IMR-90 (cell line): Measurements from ENCODE around the gene PRKCA. TPM values are rescaled to one million over a fixed set of nuclear protein-coding genes. Genes with fewer than 3 reads are reported as not detected.

Experiments
- ATAC-seq: fragments of 200-7000 bp; cut with Tn5 transposase; 2 replicates; pipeline ENCODE4 v1.9.1; 2020; ENCODE audit warnings: low read depth, mild to moderate bottlenecking, moderate library complexity
- BruUV-seq: library from RNA; stranded (reverse); fragments of 400-500 nt; replicated peaks from 2 replicates; lab custom pipeline; 2021; lab: Mats Ljungman, UMichigan
- CTCF ChIA-PET: fragments of 300-600 bp; formaldehyde crosslinking; extraction: SDS; loops from one replicate; lab custom pipeline; 2021; ENCODE audit warnings: antibody characterized with exemption; lab: Yijun Ruan, JAX
- POLR2A ChIA-PET: fragments of 300-600 bp; sonication (Branson Sonifier 250); formaldehyde crosslinking; loops from one replicate; lab custom pipeline; 2022; ENCODE audit warnings: antibody characterized with exemption; ENCODE audit not compliant: unreplicated experiment; lab: Charles Lee
- DNase-seq: peaks from one replicate; pipeline ENCODE4 v3.0.0; 2013
- H2AFZ ChIP-seq: replicated peaks from 2 replicates; pipeline ENCODE3; 2013; ENCODE audit warnings: low read length, mild to moderate bottlenecking; ENCODE audit not compliant: poor library complexity
- H2AK5ac ChIP-seq: 2 replicates; pipeline ENCODE4 v1.6.1; 2013; ENCODE audit warnings: low read depth, low read length, inconsistent platforms
- H2AK9ac ChIP-seq: replicated peaks from 2 replicates; pipeline ENCODE3; 2013; ENCODE audit warnings: mild to moderate bottlenecking, low read depth, low read length, moderate library complexity; ENCODE audit not compliant: poor library complexity
- H2BK120ac ChIP-seq: 2 replicates; pipeline ENCODE4 v1.6.1; 2013; ENCODE audit warnings: low read depth, low read length, inconsistent platforms
- H2BK15ac ChIP-seq: 3 replicates; pipeline ENCODE4 v1.6.1; 2013; ENCODE audit warnings: low read depth, low read length, inconsistent platforms
- H2BK20ac ChIP-seq: 2 replicates; pipeline ENCODE4 v1.6.1; 2013; ENCODE audit warnings: low read depth, mild to moderate bottlenecking, inconsistent platforms, low read length, moderate library complexity
- H2BK5ac ChIP-seq: 2 replicates; pipeline ENCODE4 v1.6.1; 2013; ENCODE audit warnings: mild to moderate bottlenecking, low read depth, low read length, inconsistent platforms; ENCODE audit not compliant: poor library complexity, severe bottlenecking
- H3K14ac ChIP-seq: replicated peaks from 2 replicates; pipeline ENCODE4 v1.6.1; 2013; ENCODE audit warnings: low read depth, low read length, inconsistent platforms
- H3K18ac ChIP-seq: 2 replicates; pipeline ENCODE4 v1.6.1; 2013; ENCODE audit warnings: low read depth, low read length, control low read depth
- H3K23ac ChIP-seq: 2 replicates; pipeline ENCODE4 v1.6.1; 2013; ENCODE audit warnings: low read depth, low read length, inconsistent platforms
- H3K27ac ChIP-seq: 2 replicates; pipeline ENCODE4 v1.5.1; 2013; ENCODE audit warnings: mild to moderate bottlenecking, control low read depth, low read length; ENCODE audit not compliant: insufficient read depth
- H3K27me3 ChIP-seq: 2 replicates; pipeline ENCODE4 v1.6.1; 2013; ENCODE audit warnings: low read length; ENCODE audit not compliant: control insufficient read depth, insufficient read depth
- H3K36me3 ChIP-seq: 2 replicates; pipeline ENCODE4 v1.6.1; 2013; ENCODE audit warnings: low read length, mixed read lengths; ENCODE audit not compliant: control insufficient read depth, insufficient read depth
- H3K4ac ChIP-seq: 2 replicates; pipeline ENCODE4 v1.6.1; 2013; ENCODE audit warnings: low read depth, low read length, inconsistent platforms
- H3K4me1 ChIP-seq: 2 replicates; pipeline ENCODE4 v1.6.1; 2013; ENCODE audit warnings: low read length, mixed read lengths; ENCODE audit not compliant: control insufficient read depth, insufficient read depth
- H3K4me2 ChIP-seq: 2 replicates; pipeline ENCODE4 v1.6.1; 2013; ENCODE audit warnings: low read depth, mild to moderate bottlenecking, control low read depth, low read length, moderate library complexity
- H3K4me3 ChIP-seq: 2 replicates; pipeline ENCODE4 v1.5.1; 2013; ENCODE audit warnings: low read depth, mild to moderate bottlenecking, control low read depth, low read length, moderate library complexity; ENCODE audit not compliant: insufficient read depth
- H3K56ac ChIP-seq: 2 replicates; pipeline ENCODE4 v1.6.1; 2013; ENCODE audit warnings: low read length, inconsistent platforms; ENCODE audit not compliant: insufficient read depth; ENCODE audit errors: extremely low read depth
- H3K79me1 ChIP-seq, 2 experiments: 2 replicates each; pipeline ENCODE4 v1.6.1; 2013; ENCODE audit warnings: low read length in 2 of 2, inconsistent platforms in 1 of 2, low read depth in 1 of 2
- H3K9ac ChIP-seq: 2 replicates; pipeline ENCODE4 v1.6.1; 2013; ENCODE audit warnings: low read depth, low read length, control low read depth
- H3K9me1 ChIP-seq: 2 replicates; pipeline ENCODE4 v1.6.1; 2013; ENCODE audit warnings: low read length, inconsistent platforms; ENCODE audit not compliant: insufficient read depth
- H3K9me3 ChIP-seq: 2 replicates; pipeline ENCODE4 v1.6.1; 2013; ENCODE audit warnings: low read length; ENCODE audit not compliant: control insufficient read depth, insufficient read depth
- H4K20me1 ChIP-seq: 2 replicates; pipeline ENCODE4 v1.6.1; 2013; ENCODE audit warnings: low read length, inconsistent platforms; ENCODE audit not compliant: insufficient read depth
- H4K5ac ChIP-seq: 2 replicates; pipeline ENCODE4 v1.6.1; 2013; ENCODE audit warnings: mild to moderate bottlenecking, low read depth, low read length, control low read depth
- H4K8ac ChIP-seq, 2 experiments: 2 replicates each; pipeline ENCODE4 v1.6.1; 2013; ENCODE audit warnings: low read depth in 2 of 2, low read length in 2 of 2, control low read depth in 1 of 2, inconsistent platforms in 1 of 2
- H4K91ac ChIP-seq: 2 replicates; pipeline ENCODE4 v1.6.1; 2013; ENCODE audit warnings: low read depth, low read length, inconsistent platforms; ENCODE audit not compliant: insufficient read depth
- BHLHE40 ChIP-seq: fragments of 150-350 bp; IDR thresholded peaks from 2 replicates; pipeline ENCODE4 v1.6.1; 2016; ENCODE audit warnings: mild to moderate bottlenecking, low read depth, low read length
- CEBPB ChIP-seq: IDR thresholded peaks from 2 replicates; pipeline ENCODE4 v1.6.1; 2012; ENCODE audit warnings: low read depth, low read length, improper control_type of control experiment
- MAFK ChIP-seq: IDR thresholded peaks from 2 replicates; pipeline ENCODE4 v1.6.1; 2012; ENCODE audit warnings: low read depth, low read length, improper control_type of control experiment
- RFX5 ChIP-seq: IDR thresholded peaks from 2 replicates; pipeline ENCODE4 v1.8.0; 2012; ENCODE audit warnings: low read depth, mild to moderate bottlenecking, low read length, moderate library complexity
- WGBS, 2 experiments: methylation state at CpG; one replicate each; pipeline versions ENCODE4 v1.1.5 to v1.1.7; 2013; ENCODE audit warnings: missing lambda C conversion rate in 2 of 2; ENCODE audit not compliant: insufficient read length in 1 of 2; ENCODE audit errors: extremely low coverage in 2 of 2; 5-methylcytosine and 5-hydroxymethylcytosine counted together
- dilution Hi-C: fragments of 300-500 bp; cut with HindIII; formaldehyde crosslinking; loops from one replicate; pipeline ENCODE4 v1.14.3; 2018; ENCODE audit warnings: low sequenced_read_pairs; ENCODE audit not compliant: unreplicated experiment
- in situ Hi-C: fragments of 300-500 bp; cut with MboI; formaldehyde crosslinking; loops from 3 replicates; pipeline ENCODE4 v1.14.3; 2019; ENCODE audit warnings: low sequenced_read_pairs, inconsistent platforms, mixed read lengths
- intact Hi-C: fragments of 100-400 bp; cut with micrococcal nuclease; formaldehyde crosslinking; loops from 2 replicates; pipeline ENCODE4 v1.10.0; 2022
- polyA plus RNA-seq, 3 experiments: library from polyadenylated mRNA; depleted of rRNA; stranded (reverse); fragments of >200 nt; gene quantifications; 2 replicates each; pipeline ENCODE4 v1.2.3, GENCODE V29; 2012; ENCODE audit warnings: low replicate concordance in 1 of 3
- total RNA-seq: library from RNA; depleted of rRNA; stranded (reverse); fragments of >200 nt; gene quantifications from 2 replicates; pipeline ENCODE4 v1.2.3, GENCODE V29; 2012
- TF ChIP-seq, protein P1 (sequence below): fragments of 150-350 bp; IDR thresholded peaks from 2 replicates; pipeline ENCODE4 v1.6.1; 2016; ENCODE audit warnings: low read depth, mild to moderate bottlenecking, low read length, moderate library complexity, borderline replicate concordance

The PRKCA gene
- total and polyA plus RNA-seq, 2 of the 4 experiments (the other 2 are of a cell fraction): 31.0 to 46.0 TPM

GRCh38 chr17:66605541-66605940 lies 303.1 kb downstream of the PRKCA start:
- no peak overlapping the region for H3K4me3 ChIP-seq
- H2AFZ ChIP-seq: no peak overlapping the region
- H2AK5ac ChIP-seq: no peak overlapping the region
- H3K27me3 ChIP-seq: no peaks in the 10 kb centered on the region
- no peak overlapping the region for H3K9ac ChIP-seq
- WGBS, 2 experiments: no CpG with 5 or more reads among the region's 4 CpGs
- H4K91ac ChIP-seq: no peak overlapping the region
- no TSS peak for BruUV-seq
- no peak overlapping the region for H2AK9ac ChIP-seq
- peaks cover 7% of the 10 kb centered on the region for H3K4me1 ChIP-seq
- peaks cover 22 to 60% of the 10 kb centered on the region in 2 experiments for H3K79me1 ChIP-seq
- CTCF ChIA-PET: no interaction called here
- no peak overlapping the region for H2BK15ac ChIP-seq
- H3K56ac ChIP-seq: no peak overlapping the region
- H2BK20ac ChIP-seq: no peak overlapping the region
- ATAC-seq (no peak), DNase-seq (no peak)
- no peak overlapping the region for H3K14ac ChIP-seq
- H3K23ac ChIP-seq: no peak overlapping the region
- H2BK5ac ChIP-seq: no peak overlapping the region
- peaks cover under 1% of the 10 kb centered on the region for H3K9me3 ChIP-seq
- H3K9me1 ChIP-seq: no peaks in the 10 kb centered on the region; the same call in 1 of the 2 replicates
- in situ Hi-C loops (no loop called here), dilution Hi-C loops (no loop called here), intact Hi-C loops (no loop called here)
- no peak for TF ChIP-seq RFX5
- TF ChIP-seq, protein P1, sequence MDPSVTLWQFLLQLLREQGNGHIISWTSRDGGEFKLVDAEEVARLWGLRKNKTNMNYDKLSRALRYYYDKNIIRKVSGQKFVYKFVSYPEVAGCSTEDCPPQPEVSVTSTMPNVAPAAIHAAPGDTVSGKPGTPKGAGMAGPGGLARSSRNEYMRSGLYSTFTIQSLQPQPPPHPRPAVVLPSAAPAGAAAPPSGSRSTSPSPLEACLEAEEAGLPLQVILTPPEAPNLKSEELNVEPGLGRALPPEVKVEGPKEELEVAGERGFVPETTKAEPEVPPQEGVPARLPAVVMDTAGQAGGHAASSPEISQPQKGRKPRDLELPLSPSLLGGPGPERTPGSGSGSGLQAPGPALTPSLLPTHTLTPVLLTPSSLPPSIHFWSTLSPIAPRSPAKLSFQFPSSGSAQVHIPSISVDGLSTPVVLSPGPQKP: no peak
- TF ChIP-seq BHLHE40: no peak
- TF ChIP-seq MAFK: no peak
- TF ChIP-seq CEBPB: 0 out of 2 replicates have a peak, but pooled peaks have one; percentile 16
- H4K5ac ChIP-seq: no peak overlapping the region
- POLR2A ChIA-PET: no interaction called here
- no peak overlapping the region for H3K18ac ChIP-seq
- no peak overlapping the region for H4K8ac ChIP-seq
- H3K4me2 ChIP-seq: no peak overlapping the region
- no peaks in the 10 kb centered on the region; the same call in 1 of the 2 replicates for H3K36me3 ChIP-seq
- H3K27ac ChIP-seq: no peak overlapping the region
- H4K20me1 ChIP-seq: peaks cover 11% of the 10 kb centered on the region; the same call in 1 of the 2 replicates
- H2BK120ac ChIP-seq: no peak overlapping the region
- no peak overlapping the region for H3K4ac ChIP-seq
